Caco-2 (cell line): ENCODE measurements around the gene ADGRA1. TPM values are rescaled to one million over a fixed set of nuclear protein-coding genes. Genes with fewer than 3 reads are reported as not detected.

ENCODE experiments used
- BruUV-seq: library from RNA; stranded (reverse); fragments of 400-500 nt; replicated peaks from 2 replicates; lab custom pipeline; 2021; lab: Mats Ljungman, UMichigan
- CTCF ChIA-PET: fragments of 300-600 bp; sonication (Branson Sonifier 250); formaldehyde crosslinking; loops from one replicate; lab custom pipeline; 2022; ENCODE audit warnings: antibody characterized with exemption; lab: Charles Lee
- POLR2A ChIA-PET: fragments of 300-600 bp; sonication (Branson Sonifier 250); formaldehyde crosslinking; loops from one replicate; lab custom pipeline; 2022; ENCODE audit warnings: antibody characterized with exemption; lab: Charles Lee
- DNase-seq, 2 experiments: peaks; one replicate each; pipeline versions ENCODE4 v3.0.0 to v3.0.0-alpha.2; 2020 to 2022
- H3K27me3 ChIP-seq: replicated peaks from 2 replicates; pipeline ENCODE4 v1.6.0; 2011; ENCODE audit warnings: low read length; ENCODE audit not compliant: control insufficient read depth, insufficient read depth
- H3K36me3 ChIP-seq: 2 replicates; pipeline ENCODE4 v1.5.1; 2011; ENCODE audit warnings: low read length; ENCODE audit not compliant: control insufficient read depth, insufficient read depth
- H3K4me1 ChIP-seq: fragments of 250-450 bp; sonication (Bioruptor Pico); 2 replicates; pipeline ENCODE4 v1.5.1; 2020; ENCODE audit warnings: mild to moderate bottlenecking
- H3K4me3 ChIP-seq: 2 replicates; pipeline ENCODE4 v1.5.1; 2011; ENCODE audit warnings: low read depth, mild to moderate bottlenecking, control low read depth, low read length
- H3K9me3 ChIP-seq: fragments of 250-450 bp; sonication (Bioruptor Pico); 2 replicates; pipeline ENCODE4 v1.5.1; 2020; ENCODE audit warnings: mild to moderate bottlenecking, moderate library complexity
- H3K27ac Mint-ChIP-seq: one replicate; pipeline ENCODE4 v1.8.0; 2022; ENCODE audit warnings: mixed read lengths; ENCODE audit not compliant: unreplicated experiment
- H3K27me3 Mint-ChIP-seq: one replicate; pipeline ENCODE4 v1.8.0; 2022; ENCODE audit warnings: mixed read lengths; ENCODE audit not compliant: insufficient read depth, unreplicated experiment
- H3K36me3 Mint-ChIP-seq: one replicate; pipeline ENCODE4 v1.8.0; 2022; ENCODE audit warnings: mild to moderate bottlenecking, mixed read lengths; ENCODE audit not compliant: insufficient read depth, unreplicated experiment
- H3K4me1 Mint-ChIP-seq: one replicate; pipeline ENCODE4 v1.8.0; 2022; ENCODE audit warnings: low read depth, mixed read lengths; ENCODE audit not compliant: unreplicated experiment
- H3K4me3 Mint-ChIP-seq: one replicate; pipeline ENCODE4 v1.8.0; 2022; ENCODE audit warnings: mild to moderate bottlenecking, moderate library complexity, mixed read lengths; ENCODE audit not compliant: unreplicated experiment
- H3K9me3 Mint-ChIP-seq: one replicate; pipeline ENCODE4 v1.8.0; 2022; ENCODE audit warnings: mixed read lengths; ENCODE audit not compliant: unreplicated experiment
- intact Hi-C: fragments of 100-400 bp; cut with micrococcal nuclease; formaldehyde crosslinking; loops from one replicate; pipeline ENCODE4 v1.10.0; 2022; ENCODE audit not compliant: unreplicated experiment
- total RNA-seq: library from RNA; stranded (reverse); gene quantifications from 2 replicates; pipeline ENCODE4 v1.2.3, GENCODE V29; 2022
- TF ChIP-seq, protein P1 (sequence below), 2 experiments: fragments of 200-600 bp in 1 of 2; IDR thresholded peaks; 1 replicate in 1 of 2; 2 replicates in 1 of 2; pipeline versions ENCODE4 v1.5.1 to v1.8.0; 2011 to 2022; ENCODE audit warnings: antibody characterized with exemption in 1 of 2, control low read depth in 1 of 2, inconsistent platforms in 1 of 2, low read depth in 1 of 2, low read length in 1 of 2, mild to moderate bottlenecking in 1 of 2, moderate library complexity in 1 of 2; ENCODE audit not compliant: insufficient read depth in 1 of 2, severe bottlenecking in 1 of 2, unreplicated experiment in 1 of 2

The ADGRA1 gene
- total RNA-seq, 1 experiment from 2014 or later, result not detected

DNA sequence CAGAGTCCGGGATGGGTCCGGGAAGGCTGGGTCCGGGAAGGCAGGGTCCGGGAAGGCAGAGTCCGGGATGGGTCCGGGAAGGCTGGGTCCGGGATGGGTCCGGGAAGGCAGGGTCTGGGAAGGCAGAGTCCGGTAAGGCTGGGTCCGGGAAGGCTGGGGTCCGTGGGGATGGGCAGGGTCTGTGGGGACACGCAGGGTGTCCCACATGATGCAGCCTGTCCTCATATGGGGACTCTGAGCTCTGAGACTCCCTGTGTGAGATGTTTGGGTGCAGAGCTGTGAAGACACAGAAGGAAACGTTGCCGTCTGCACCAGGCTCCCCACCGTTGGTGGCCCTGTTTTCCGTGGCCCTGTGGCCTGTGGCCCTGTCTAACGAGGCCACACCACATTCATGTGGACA is 45.7 kb upstream of the ADGRA1 start:
- no TSS peak for BruUV-seq
- peaks cover 9% of the 10 kb centered on the region; the same call in 1 of the 2 replicates for H3K4me1 ChIP-seq
- peaks cover 3% of the 10 kb centered on the region; the same call in 1 of the 2 replicates for H3K9me3 ChIP-seq
- no peak for DNase-seq
- intact Hi-C loops, result no loop called here
- no peak overlapping the region for H3K4me3 ChIP-seq
- Mint-ChIP-seq H3K36me3 (no peaks in the 10 kb centered on the region), H3K27ac (no peak overlapping the region), H3K4me1 (no peaks in the 10 kb centered on the region), H3K9me3 (peaks cover 10% of the 10 kb centered on the region), H3K27me3 (no peaks in the 10 kb centered on the region), H3K4me3 (no peak overlapping the region)
- TF ChIP-seq, protein P1, sequence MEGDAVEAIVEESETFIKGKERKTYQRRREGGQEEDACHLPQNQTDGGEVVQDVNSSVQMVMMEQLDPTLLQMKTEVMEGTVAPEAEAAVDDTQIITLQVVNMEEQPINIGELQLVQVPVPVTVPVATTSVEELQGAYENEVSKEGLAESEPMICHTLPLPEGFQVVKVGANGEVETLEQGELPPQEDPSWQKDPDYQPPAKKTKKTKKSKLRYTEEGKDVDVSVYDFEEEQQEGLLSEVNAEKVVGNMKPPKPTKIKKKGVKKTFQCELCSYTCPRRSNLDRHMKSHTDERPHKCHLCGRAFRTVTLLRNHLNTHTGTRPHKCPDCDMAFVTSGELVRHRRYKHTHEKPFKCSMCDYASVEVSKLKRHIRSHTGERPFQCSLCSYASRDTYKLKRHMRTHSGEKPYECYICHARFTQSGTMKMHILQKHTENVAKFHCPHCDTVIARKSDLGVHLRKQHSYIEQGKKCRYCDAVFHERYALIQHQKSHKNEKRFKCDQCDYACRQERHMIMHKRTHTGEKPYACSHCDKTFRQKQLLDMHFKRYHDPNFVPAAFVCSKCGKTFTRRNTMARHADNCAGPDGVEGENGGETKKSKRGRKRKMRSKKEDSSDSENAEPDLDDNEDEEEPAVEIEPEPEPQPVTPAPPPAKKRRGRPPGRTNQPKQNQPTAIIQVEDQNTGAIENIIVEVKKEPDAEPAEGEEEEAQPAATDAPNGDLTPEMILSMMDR (IDR thresholded peaks at IDR 0.05; ENCODE audit: insufficient read depth in 1 of 2, low read depth in 1 of 2, low read length in 1 of 2, severe bottlenecking in 1 of 2, unreplicated experiment in 1 of 2), result no peak
- no peaks in the 10 kb centered on the region for H3K27me3 ChIP-seq
- H3K36me3 ChIP-seq, result no peaks in the 10 kb centered on the region
- POLR2A ChIA-PET, result no interaction called here
- CTCF ChIA-PET, result no interaction called here

DNA sequence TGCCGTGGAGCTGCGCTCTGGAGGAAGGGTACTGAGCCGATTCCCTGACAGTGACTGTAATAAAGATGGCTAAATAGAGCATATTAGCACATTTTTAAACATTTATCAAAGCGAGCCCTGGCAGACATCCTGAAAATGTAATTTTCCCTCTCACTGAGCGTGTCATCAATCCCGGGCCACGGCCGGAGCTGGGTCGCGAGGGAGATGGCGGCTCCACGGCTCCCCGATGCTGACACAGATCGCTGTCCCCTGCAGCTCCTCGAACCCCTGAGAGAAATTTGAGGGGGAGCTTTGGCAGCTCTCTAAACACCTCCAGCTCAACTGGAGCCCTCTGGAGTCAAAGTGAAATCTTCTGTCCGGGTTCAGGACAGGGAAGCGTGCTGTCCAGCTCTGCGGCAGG is 44.9 kb upstream of the ADGRA1 start:
- Histone ChIP-seq H3K36me3 (no peaks in the 10 kb centered on the region), H3K27me3 (no peaks in the 10 kb centered on the region), H3K9me3 (no peaks in the 10 kb centered on the region), H3K4me3 (no peak overlapping the region), H3K4me1 (peaks cover 9% of the 10 kb centered on the region; the same call in 1 of the 2 replicates)
- TF ChIP-seq, protein P1 (IDR thresholded peaks at IDR 0.05; ENCODE audit: insufficient read depth in 1 of 2, low read depth in 1 of 2, low read length in 1 of 2, severe bottlenecking in 1 of 2, unreplicated experiment in 1 of 2), result no peak
- Mint-ChIP-seq H3K36me3 (no peaks in the 10 kb centered on the region), H3K4me1 (no peaks in the 10 kb centered on the region), H3K27ac (no peak overlapping the region), H3K9me3 (peaks cover 2% of the 10 kb centered on the region), H3K4me3 (no peak overlapping the region), H3K27me3 (no peaks in the 10 kb centered on the region)
- DNase-seq, result no peak
- intact Hi-C loops, result no loop called here
- CTCF ChIA-PET, result no interaction called here
- POLR2A ChIA-PET, result no interaction called here
- no TSS peak for BruUV-seq

DNA sequence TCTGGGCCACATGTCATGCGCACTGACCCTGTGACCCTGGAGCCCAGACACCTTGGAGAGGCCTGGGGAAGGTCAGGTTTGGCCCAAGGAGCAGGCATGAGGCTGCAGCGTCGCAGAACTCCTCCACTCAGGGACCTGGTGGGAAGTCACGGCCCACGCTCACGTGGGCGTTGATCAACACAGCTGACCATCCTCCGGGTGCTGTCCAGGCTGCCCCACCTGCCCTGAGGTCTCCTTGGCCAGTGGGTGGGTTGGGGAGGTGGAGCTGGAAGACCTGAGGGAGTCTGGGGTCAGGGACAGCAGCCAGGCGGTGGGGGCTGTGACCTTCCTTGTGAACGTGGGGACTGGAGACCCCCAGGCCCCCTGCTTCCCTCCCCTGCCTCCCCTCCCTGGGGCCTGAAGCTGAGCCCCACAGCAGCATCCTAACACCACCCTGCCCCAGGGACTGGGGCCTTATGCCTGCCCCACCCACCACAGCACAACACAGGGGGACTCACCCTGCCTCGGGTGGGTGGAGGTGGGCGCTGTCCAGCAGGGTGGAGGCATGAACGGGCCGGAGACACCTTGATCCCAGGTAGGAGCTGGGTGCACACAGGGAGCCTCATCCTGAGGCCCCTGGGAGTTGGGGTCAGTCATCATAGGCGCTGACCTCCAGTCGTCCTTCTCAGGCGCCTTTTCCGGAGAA is 44.0 kb upstream of the ADGRA1 start:
- ChIA-PET POLR2A (no interaction called here), CTCF (no interaction called here)
- H3K9me3 Mint-ChIP-seq, result no peaks in the 10 kb centered on the region
- no peaks in the 10 kb centered on the region for H3K36me3 Mint-ChIP-seq
- no peak overlapping the region for H3K4me3 Mint-ChIP-seq
- DNase-seq, result no peak
- H3K27me3 Mint-ChIP-seq, result no peaks in the 10 kb centered on the region
- H3K27me3 ChIP-seq, result no peaks in the 10 kb centered on the region
- H3K4me3 ChIP-seq, result no peak overlapping the region
- intact Hi-C loops, result no loop called here
- H3K36me3 ChIP-seq, result no peaks in the 10 kb centered on the region
- no TSS peak for BruUV-seq
- no peaks in the 10 kb centered on the region for H3K9me3 ChIP-seq
- TF ChIP-seq, protein P1 (IDR thresholded peaks at IDR 0.05; ENCODE audit: insufficient read depth in 1 of 2, low read depth in 1 of 2, low read length in 1 of 2, severe bottlenecking in 1 of 2, unreplicated experiment in 1 of 2), result no peak
- H3K27ac Mint-ChIP-seq, result no peak overlapping the region
- H3K4me1 ChIP-seq, result peaks cover 9% of the 10 kb centered on the region; the same call in 1 of the 2 replicates
- H3K4me1 Mint-ChIP-seq, result no peaks in the 10 kb centered on the region
